SJSA1 (cell line): ENCODE measurements around the gene YY1AP1. TPM values are rescaled to one million over a fixed set of nuclear protein-coding genes. Genes with fewer than 3 reads are reported as not detected.

Experiments used
- DNase-seq, 2 experiments: peaks; one replicate each; pipeline ENCODE4 v3.0.0-alpha.2; 2015 to 2020; ENCODE audit warnings: low spot score in 2 of 2, low read depth in 1 of 2
- H3K27ac ChIP-seq: fragments of 250-450 bp; sonication (Bioruptor Pico); 2 replicates; pipeline ENCODE4 v1.5.1; 2020; ENCODE audit warnings: mild to moderate bottlenecking, moderate library complexity
- H3K27me3 ChIP-seq: fragments of 250-450 bp; sonication (Bioruptor Pico); replicated peaks from 2 replicates; pipeline ENCODE4 v1.5.1; 2020; ENCODE audit warnings: mild to moderate bottlenecking, moderate library complexity
- H3K36me3 ChIP-seq: fragments of 250-450 bp; sonication (Bioruptor Pico); 2 replicates; pipeline ENCODE4 v1.5.1; 2020; ENCODE audit warnings: mild to moderate bottlenecking
- H3K4me1 ChIP-seq: fragments of 250-450 bp; sonication (Bioruptor Pico); replicated peaks from 2 replicates; pipeline ENCODE4 v1.6.1; 2021; ENCODE audit warnings: mild to moderate bottlenecking
- H3K4me3 ChIP-seq: fragments of 250-450 bp; sonication (Bioruptor Pico); 2 replicates; pipeline ENCODE4 v1.5.1; 2020; ENCODE audit warnings: mild to moderate bottlenecking
- H3K9me3 ChIP-seq: fragments of 250-450 bp; sonication (Bioruptor Pico); replicated peaks from 2 replicates; pipeline ENCODE4 v1.5.1; 2020; ENCODE audit warnings: mild to moderate bottlenecking
- total RNA-seq: library from RNA; depleted of rRNA; stranded (reverse); fragments of >200 nt; shearing (Covaris generic); gene quantifications from 2 replicates; pipeline ENCODE4 v1.2.3, GENCODE V29; 2014; rRNA removed

YY1AP1 gene
- total RNA-seq, 1 experiment from 2014 or later = 48.9 TPM

GRCh38 chr1:155609515-155610256 lies 78.9 kb downstream of the YY1AP1 start, which contains the start of gene MSTO1:
Gene MSTO1 (plus strand): TSS chr1:155610218. CDS start chr1:155610249, 31 bp downstream.
- Histone ChIP-seq H3K4me1 (peaks cover 3% of the 10 kb centered on the region; the same call in 1 of the 2 replicates), H3K4me3 (peak within 1 kb of the TSS; percentile 43), H3K9me3 (no peaks in the 10 kb centered on the region), H3K27me3 (no peaks in the 10 kb centered on the region), H3K36me3 (peaks cover 9% of the 10 kb centered on the region), H3K27ac (peak within 1 kb of the TSS; percentile 40)
- DNase-seq = peak; percentile 94 to 98

Other genes starting within 250 kb of the YY1AP1 start
- 14.7 and 23.0 TPM in 2 replicates for gene ASH1L, start 126.0 kb downstream of the YY1AP1 start, total RNA-seq
- gene MSTO1, start 78.6 kb downstream of the YY1AP1 start, total RNA-seq = 15.5 and 34.0 TPM in 2 replicates
- gene DAP3, start 317 bp upstream of the YY1AP1 start, total RNA-seq = 34.3 and 52.6 TPM in 2 replicates
- gene GON4L, start 168.4 kb upstream of the YY1AP1 start, total RNA-seq = 14.6 and 22.7 TPM in 2 replicates
- gene SYT11, start 170.8 kb upstream of the YY1AP1 start, total RNA-seq = 6.3 and 6.9 TPM in 2 replicates
- 47.4 and 73.8 TPM in 2 replicates for gene RIT1, start 222.6 kb upstream of the YY1AP1 start, total RNA-seq
- 31.5 and 63.9 TPM in 2 replicates for gene KHDC4, start 245.6 kb upstream of the YY1AP1 start, total RNA-seq